H54 (cell line): ENCODE measurements around the gene HPGD.
"Not testable (repeated sequence)": the region's sequence is repeated elsewhere in the genome, so short reads cannot be mapped to it uniquely, and the experiment has no call there.

Experiments used
- DNase-seq: peaks from one replicate; pipeline ENCODE4 v3.0.0; 2011; ENCODE audit warnings: low spot score, mixed read lengths; ENCODE audit not compliant: insufficient read length
- FAIRE-seq: peaks from 3 replicates; lab custom pipeline; 2011; peaks lifted over from hg19 to GRCh38; lab: Jason Lieb, UNC
- POLR2A ChIP-seq: IDR thresholded peaks from 2 replicates; pipeline ENCODE4 v1.6.1; 2011; ENCODE audit warnings: low read depth, mild to moderate bottlenecking, low read length

Gene HPGD

GRCh38 chr4:174516345-174516744, 5.9 kb downstream of the HPGD start:
- no peak for FAIRE-seq
- no peak for TF ChIP-seq POLR2A
- DNase-seq: no peak

- TF ChIP-seq POLR2A: no peak
- no peak for DNase-seq
- no peak for FAIRE-seq
These were observed 9.5 kb downstream of the HPGD start for GRCh38 chr4:174512745-174513144.

GRCh38 chr4:174505892-174506291, 16.4 kb downstream of the HPGD start:
- no peak for TF ChIP-seq POLR2A
- DNase-seq (no peak), FAIRE-seq (no peak)

- FAIRE-seq (no peak), DNase-seq (no peak)
- TF ChIP-seq POLR2A: no peak
These were observed 17.3 kb downstream of the HPGD start for GRCh38 chr4:174505007-174505406.

GRCh38 chr4:174503079-174503715, 19.1 kb downstream of the HPGD start:
- FAIRE-seq: no peak

GRCh38 chr4:174496631-174497432, 25.5 kb downstream of the HPGD start:
- TF ChIP-seq POLR2A: no peak
- DNase-seq (no peak), FAIRE-seq (no peak)

More at GRCh38 chr4:174503079-174503715, 19.1 kb downstream of the HPGD start:
- TF ChIP-seq POLR2A: no peak
- DNase-seq: no peak

GRCh38 chr4:174495626-174496025, 26.7 kb downstream of the HPGD start:
- FAIRE-seq: no peak
- DNase-seq: no peak
- TF ChIP-seq POLR2A: no peak

GRCh38 chr4:174494726-174495125, 27.6 kb downstream of the HPGD start:
- TF ChIP-seq POLR2A: no peak
- FAIRE-seq (no peak), DNase-seq (no peak)

GRCh38 chr4:174494146-174494545, 28.1 kb downstream of the HPGD start:
- DNase-seq: no peak
- FAIRE-seq: no peak
- no peak for TF ChIP-seq POLR2A

- FAIRE-seq: no peak
- TF ChIP-seq POLR2A: no peak
- DNase-seq: no peak
These were observed 31.8 kb downstream of the HPGD start for GRCh38 chr4:174490451-174490961.

- FAIRE-seq, DNase-seq: not testable (repeated sequence)
These were observed 33.9 kb downstream of the HPGD start for GRCh38 chr4:174488368-174488767.

GRCh38 chr4:174485025-174485424, 37.3 kb downstream of the HPGD start:
- TF ChIP-seq POLR2A: no peak
- no peak for FAIRE-seq
- no peak for DNase-seq

- DNase-seq (no peak), FAIRE-seq (no peak)
- TF ChIP-seq POLR2A: no peak
These were observed 38.5 kb downstream of the HPGD start for GRCh38 chr4:174483792-174484191.

- TF ChIP-seq POLR2A: no peak
- no peak for DNase-seq
- FAIRE-seq: no peak
These were observed 43.1 kb downstream of the HPGD start for GRCh38 chr4:174479140-174479539.

GRCh38 chr4:174475528-174475927, 46.8 kb downstream of the HPGD start:
- DNase-seq: no peak
- no peak for TF ChIP-seq POLR2A
- no peak for FAIRE-seq
